OCI-LY3 (cell line): ENCODE results near the gene DENND1A.

ENCODE experiments used
- CTCF ChIP-seq: fragments of 200-600, 300-600 bp; sonication (generic); IDR thresholded peaks from 2 replicates; pipeline ENCODE4 v1.5.1; 2014; ENCODE audit warnings: antibody characterized with exemption, low read length, low read depth
- EZH2phosphoT487 ChIP-seq: fragments of 200-600 bp; shearing (Covaris generic); IDR thresholded peaks from 2 replicates; pipeline ENCODE4 v1.6.1; 2018; ENCODE audit warnings: antibody characterized with exemption, mixed run types, low read depth

GRCh38 chr9:123940721-123941523, 11.0 kb upstream of the DENND1A start:
- TF ChIP-seq CTCF (no peak), EZH2phosphoT487 (no peak)
